Adrenal gland (tissue), 5 donors: ENCODE measurements around the gene DPP6.
"Not testable (repeated sequence)": the region's sequence is repeated elsewhere in the genome, so short reads cannot be mapped to it uniquely, and the experiment has no call there.

Source experiments
- CTCF ChIP-seq, 6 experiments: fragments of 450-650 bp in 4 of 6; fragments of 200-600 bp in 2 of 6; sonication (generic) in 1 of 6; IDR thresholded peaks; 1 replicate in 5 of 6; 2 replicates in 1 of 6; pipeline versions ENCODE4 v1.5.1 to v1.8.0; 2016 to 2021; ENCODE audit warnings: antibody characterized with exemption in 6 of 6, mild to moderate bottlenecking in 2 of 6, moderate library complexity in 1 of 6
- POLR2A ChIP-seq, 2 donors: fragments of 450-650 bp; IDR thresholded peaks; one replicate each; pipeline ENCODE4 v1.6.1; 2017; ENCODE audit warnings: antibody characterized with exemption in 2 of 2, mild to moderate bottlenecking in 2 of 2, moderate library complexity in 1 of 2
- donor health status: DM: no; HTN: no; CAD: no.

GRCh38 chr7:154054664-154055063, 2.5 kb downstream of the DPP6 start:
- TF ChIP-seq CTCF, POLR2A (IDR thresholded peaks at IDR 0.05): not testable (repeated sequence)
